Mucosa of rectum (tissue), 2 donors: Measurements from ENCODE around the gene SLC5A4.

Experiments
- H3K27ac ChIP-seq, 2 donors: one replicate each; pipeline ENCODE4 v1.7.0; 2013; ENCODE audit warnings: inconsistent platforms in 2 of 2, low read depth in 2 of 2, low read length in 2 of 2
- H3K27me3 ChIP-seq, 2 donors: one replicate each; pipeline ENCODE4 v1.7.0; 2013; ENCODE audit warnings: low read length in 2 of 2; ENCODE audit not compliant: control insufficient read depth in 2 of 2, insufficient read depth in 2 of 2
- H3K36me3 ChIP-seq, 2 donors: one replicate each; pipeline ENCODE4 v1.7.0; 2013; ENCODE audit warnings: low read length in 2 of 2; ENCODE audit not compliant: control insufficient read depth in 2 of 2, insufficient read depth in 2 of 2
- H3K4me1 ChIP-seq, 2 donors: one replicate each; pipeline ENCODE4 v1.7.0; 2013; ENCODE audit warnings: low read length in 2 of 2, mild to moderate bottlenecking in 1 of 2; ENCODE audit not compliant: control insufficient read depth in 2 of 2, insufficient read depth in 2 of 2
- H3K4me3 ChIP-seq, 2 donors: one replicate each; pipeline ENCODE4 v1.7.0; 2013; ENCODE audit warnings: low read length in 2 of 2
- H3K9ac ChIP-seq, 2 donors: one replicate each; pipeline ENCODE4 v1.7.0; 2013; ENCODE audit warnings: low read length in 2 of 2, low read depth in 1 of 2, mild to moderate bottlenecking in 1 of 2
- H3K9me3 ChIP-seq, 2 donors: one replicate each; pipeline ENCODE4 v1.7.0; 2013; ENCODE audit warnings: low read length in 2 of 2; ENCODE audit not compliant: control insufficient read depth in 2 of 2
- donor health status: healthy.
- donor health status: Normal muscosa, but diverticular disease.

SLC5A4 gene

DNA sequence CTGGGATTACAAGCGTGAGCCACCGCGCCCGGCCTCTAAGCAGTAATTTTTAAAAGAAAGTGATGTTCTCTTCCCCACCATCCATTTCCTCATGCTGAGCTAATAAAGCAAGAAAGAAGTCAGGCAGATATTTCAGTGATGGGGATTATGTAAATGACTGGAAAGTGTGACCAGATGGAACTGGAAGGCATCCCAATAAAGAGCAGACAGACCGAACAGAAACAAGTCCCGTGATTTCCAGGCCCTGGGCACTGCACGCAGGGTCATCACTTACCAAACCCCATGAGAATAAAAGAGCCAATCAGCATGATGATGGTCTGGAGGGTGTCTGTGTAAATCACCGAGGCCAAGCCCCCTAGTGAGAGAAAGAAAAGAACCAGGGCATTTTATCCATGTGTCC, 18.2 kb downstream of the SLC5A4 start:
- Histone ChIP-seq H3K27me3 (peaks cover 0 to 2% of the 10 kb centered on the region in 2 donors), H3K27ac (no peak overlapping the region), H3K4me1 (no peaks in the 10 kb centered on the region), H3K9ac (no peak overlapping the region), H3K4me3 (no peak overlapping the region), H3K9me3 (no peaks in the 10 kb centered on the region), H3K36me3 (no peaks in the 10 kb centered on the region)

DNA sequence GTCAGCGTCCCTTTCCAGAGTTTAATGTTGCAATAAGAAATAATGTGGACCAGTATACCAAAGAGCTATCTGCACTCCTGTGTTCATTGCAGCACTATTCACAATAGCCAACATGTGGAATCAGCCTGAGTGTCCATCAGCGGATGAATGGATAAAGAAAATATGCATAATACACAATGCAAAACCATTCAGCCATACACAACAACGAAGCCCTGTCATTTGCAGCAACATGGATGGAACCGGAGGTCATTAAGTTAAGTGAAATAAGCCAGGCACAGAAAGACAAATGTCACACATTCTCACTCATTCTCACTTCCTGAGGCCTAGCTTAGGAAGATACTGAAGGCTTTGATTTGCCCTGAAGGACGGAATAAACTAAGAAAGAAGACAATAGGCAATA, 22.1 kb downstream of the SLC5A4 start:
- H3K4me1 ChIP-seq = no peaks in the 10 kb centered on the region
- no peak overlapping the region for H3K27ac ChIP-seq
- no peaks in the 10 kb centered on the region for H3K36me3 ChIP-seq
- no peak overlapping the region for H3K9ac ChIP-seq
- H3K27me3 ChIP-seq = no peaks in the 10 kb centered on the region
- H3K4me3 ChIP-seq = no peak overlapping the region
- H3K9me3 ChIP-seq = no peaks in the 10 kb centered on the region

DNA sequence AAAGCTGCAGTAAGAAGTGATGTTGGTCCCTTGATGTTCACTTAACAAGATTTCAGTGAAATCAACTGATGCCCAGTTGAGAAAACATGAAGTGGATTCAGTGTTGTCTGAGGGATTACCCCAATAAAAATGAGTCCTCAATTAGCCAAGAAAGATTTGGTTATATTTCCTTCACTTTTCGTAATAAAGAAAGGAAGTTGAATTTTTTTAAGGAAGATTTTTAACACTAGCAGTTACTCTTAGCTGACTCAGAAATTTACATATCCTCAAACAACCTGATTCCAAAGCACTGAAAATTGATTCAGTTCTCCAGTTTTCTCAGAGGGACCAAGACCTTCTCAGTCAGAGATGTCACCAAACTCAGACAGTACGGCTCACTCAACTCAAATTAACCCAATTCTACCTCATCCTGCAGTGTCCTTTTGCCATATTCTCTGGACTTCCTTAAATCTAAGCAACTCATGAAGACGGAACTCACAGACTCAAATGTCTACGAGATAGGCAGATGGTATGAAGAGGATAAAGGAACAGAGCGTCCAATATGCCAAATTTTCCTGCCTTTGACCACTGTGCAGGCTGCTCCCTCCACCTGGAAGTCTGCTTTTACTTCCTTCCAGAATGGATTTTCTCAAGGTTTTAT, 22.8 kb downstream of the SLC5A4 start:
- no peaks in the 10 kb centered on the region for H3K27me3 ChIP-seq
- no peaks in the 10 kb centered on the region for H3K9me3 ChIP-seq
- no peaks in the 10 kb centered on the region for H3K36me3 ChIP-seq
- H3K4me1 ChIP-seq = no peaks in the 10 kb centered on the region
- H3K9ac ChIP-seq = no peak overlapping the region
- no peak overlapping the region for H3K4me3 ChIP-seq
- H3K27ac ChIP-seq = no peak overlapping the region

DNA sequence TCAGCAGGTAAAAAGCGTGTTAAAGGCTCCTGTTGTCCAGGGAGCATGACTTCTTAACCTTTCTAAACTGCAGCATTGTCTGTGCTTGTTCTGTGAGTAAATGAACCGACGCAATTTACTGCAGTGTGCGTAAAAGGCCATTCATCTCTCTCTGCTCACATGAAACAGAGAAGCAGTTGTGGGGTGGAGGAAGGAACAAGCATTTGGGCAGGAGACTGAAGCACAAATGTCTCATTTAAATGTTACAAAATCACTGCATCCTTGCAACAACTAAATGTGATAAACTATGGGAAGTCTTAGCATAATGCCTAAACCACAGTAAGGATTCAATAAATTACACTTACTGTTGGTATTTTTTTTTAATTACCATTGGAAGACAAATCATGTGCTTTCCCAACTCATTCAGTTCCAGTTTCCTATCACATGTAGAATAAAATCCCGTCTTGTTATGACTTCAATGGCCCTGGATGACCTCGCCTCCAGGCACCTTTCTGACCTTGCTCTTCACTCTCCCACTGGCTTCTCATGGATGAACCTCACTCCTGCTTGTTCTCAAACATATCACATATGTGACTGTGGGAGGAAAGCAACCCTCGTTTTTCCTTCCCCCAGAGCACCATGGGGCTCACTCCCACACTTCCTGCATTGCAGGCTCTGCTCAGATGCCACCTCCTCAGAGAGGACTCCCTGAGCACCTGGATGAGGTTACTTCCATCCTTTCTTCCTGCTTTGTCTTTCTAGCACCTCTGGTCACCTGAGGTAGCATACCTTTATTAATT, 28.6 kb downstream of the SLC5A4 start:
- H3K4me1 ChIP-seq = no peaks in the 10 kb centered on the region
- no peaks in the 10 kb centered on the region for H3K27me3 ChIP-seq

GRCh38 chr22:32222991-32223390, 32.2 kb downstream of the SLC5A4 start:
- no peaks in the 10 kb centered on the region for H3K9me3 ChIP-seq

More for the DNA sequence above, 28.6 kb downstream of the SLC5A4 start:
- Histone ChIP-seq H3K36me3 (no peaks in the 10 kb centered on the region), H3K9me3 (no peaks in the 10 kb centered on the region), H3K4me3 (no peak overlapping the region), H3K27ac (no peak overlapping the region), H3K9ac (no peak overlapping the region)

GRCh38 chr22:32219026-32219425, 36.1 kb downstream of the SLC5A4 start:
- H3K4me3 ChIP-seq = no peak overlapping the region
- H3K9me3 ChIP-seq = no peaks in the 10 kb centered on the region
- no peaks in the 10 kb centered on the region for H3K27me3 ChIP-seq
- no peaks in the 10 kb centered on the region for H3K36me3 ChIP-seq
- H3K4me1 ChIP-seq = no peaks in the 10 kb centered on the region
- H3K27ac ChIP-seq = no peak overlapping the region
- no peak overlapping the region for H3K9ac ChIP-seq

More at GRCh38 chr22:32222991-32223390, 32.2 kb downstream of the SLC5A4 start:
- H3K27me3 ChIP-seq = no peaks in the 10 kb centered on the region
- H3K9ac ChIP-seq = no peak overlapping the region
- no peak overlapping the region for H3K27ac ChIP-seq
- H3K4me3 ChIP-seq = no peak overlapping the region
- H3K4me1 ChIP-seq = no peaks in the 10 kb centered on the region
- H3K36me3 ChIP-seq = no peaks in the 10 kb centered on the region

DNA sequence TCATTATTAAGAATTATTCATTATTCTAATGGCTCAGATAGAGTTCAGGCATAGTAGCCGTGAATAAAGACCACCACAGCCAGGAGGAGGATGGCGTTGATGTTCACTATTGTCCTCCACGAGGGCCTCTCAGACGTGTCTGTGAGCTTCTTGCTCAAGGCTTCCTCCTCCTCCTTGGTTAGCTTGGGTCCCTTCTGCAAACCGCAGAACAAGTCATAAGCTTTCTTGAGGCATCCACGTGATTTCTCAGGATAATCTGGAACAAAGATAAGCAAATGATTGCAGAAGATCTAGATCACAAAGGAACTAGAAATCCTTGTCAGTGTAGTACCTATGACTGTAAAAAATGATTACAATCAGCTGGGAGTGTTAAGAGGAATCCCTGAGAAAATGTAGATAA, 36.7 kb downstream of the SLC5A4 start:
- Histone ChIP-seq H3K27ac (no peak overlapping the region), H3K27me3 (no peaks in the 10 kb centered on the region), H3K9me3 (no peaks in the 10 kb centered on the region), H3K4me3 (no peak overlapping the region), H3K36me3 (no peaks in the 10 kb centered on the region), H3K9ac (no peak overlapping the region), H3K4me1 (no peaks in the 10 kb centered on the region)

DNA sequence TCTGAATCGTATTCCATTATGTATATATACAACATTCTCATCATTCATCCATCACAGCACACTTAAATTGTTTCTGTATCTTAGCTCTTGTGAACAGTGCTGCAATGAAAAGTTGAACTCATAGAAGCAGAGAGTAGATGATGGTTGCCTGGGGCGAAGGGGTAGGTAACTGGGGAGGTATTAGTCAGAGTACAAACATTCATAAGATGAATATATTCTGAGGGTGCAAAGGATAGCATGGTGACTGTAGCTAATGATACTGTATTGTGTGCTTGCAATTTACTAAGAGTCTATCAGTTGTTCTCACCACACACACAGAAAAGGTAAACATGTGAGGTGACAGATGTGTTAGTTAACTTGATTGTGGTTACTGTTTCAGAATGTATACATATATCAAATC, 37.7 kb downstream of the SLC5A4 start:
- H3K4me1 ChIP-seq = no peaks in the 10 kb centered on the region
- H3K36me3 ChIP-seq = no peaks in the 10 kb centered on the region
- H3K27me3 ChIP-seq = no peaks in the 10 kb centered on the region
- no peak overlapping the region for H3K27ac ChIP-seq
- no peaks in the 10 kb centered on the region for H3K9me3 ChIP-seq
- H3K4me3 ChIP-seq = no peak overlapping the region
- no peak overlapping the region for H3K9ac ChIP-seq

- Histone ChIP-seq H3K9me3 (no peaks in the 10 kb centered on the region), H3K27ac (no peak overlapping the region), H3K4me1 (no peaks in the 10 kb centered on the region), H3K36me3 (no peaks in the 10 kb centered on the region), H3K4me3 (no peak overlapping the region), H3K27me3 (no peaks in the 10 kb centered on the region), H3K9ac (no peak overlapping the region)
These were observed 38.2 kb downstream of the SLC5A4 start for GRCh38 chr22:32216911-32217310.

- H3K27me3 ChIP-seq = no peaks in the 10 kb centered on the region
- H3K9me3 ChIP-seq = no peaks in the 10 kb centered on the region
- no peak overlapping the region for H3K4me3 ChIP-seq
- no peaks in the 10 kb centered on the region for H3K4me1 ChIP-seq
- H3K27ac ChIP-seq = no peak overlapping the region
- no peak overlapping the region for H3K9ac ChIP-seq
- H3K36me3 ChIP-seq = no peaks in the 10 kb centered on the region
These were observed 44.1 kb downstream of the SLC5A4 start for GRCh38 chr22:32211011-32211410.
